Liver (tissue), 3 donors: Measurements from ENCODE around the gene RANGAP1.

ENCODE experiments used
- ATF3 ChIP-seq: IDR thresholded peaks from 2 replicates; pipeline ENCODE4 v1.6.1; 2016; ENCODE audit warnings: antibody characterized with exemption
- CTCF ChIP-seq: fragments of 150-350 bp; IDR thresholded peaks from 2 replicates; pipeline ENCODE4 v1.5.1; 2017; ENCODE audit warnings: improper control_type of control experiment, low read depth, low read length; ENCODE audit not compliant: missing input control
- EGR1 ChIP-seq, 2 donors: IDR thresholded peaks; 2 replicates each; pipeline ENCODE4 v1.6.1; 2016 to 2018; ENCODE audit warnings: antibody characterized with exemption in 2 of 2, low read depth in 2 of 2
- GABPA ChIP-seq, 2 donors: IDR thresholded peaks in 1 of 2; conservative IDR thresholded peaks in 1 of 2; 2 replicates each; pipeline ENCODE4 v1.6.1; 2016; ENCODE audit warnings: antibody characterized with exemption in 2 of 2, mild to moderate bottlenecking in 1 of 2, moderate library complexity in 1 of 2
- JUND ChIP-seq, 2 donors: IDR thresholded peaks; 2 replicates each; pipeline ENCODE4 v1.6.1; 2016; ENCODE audit warnings: antibody characterized with exemption in 2 of 2
- MAX ChIP-seq: IDR thresholded peaks from 2 replicates; pipeline ENCODE4 v1.6.1; 2016; ENCODE audit warnings: antibody characterized with exemption
- NR2F2 ChIP-seq: IDR thresholded peaks from 2 replicates; pipeline ENCODE4 v1.6.1; 2016; ENCODE audit warnings: antibody characterized with exemption
- RAD21 ChIP-seq, 2 donors: IDR thresholded peaks; 2 replicates each; pipeline ENCODE4 v1.6.1; 2016; ENCODE audit warnings: antibody characterized with exemption in 2 of 2, mild to moderate bottlenecking in 2 of 2
- REST ChIP-seq: IDR thresholded peaks from 2 replicates; pipeline ENCODE4 v1.6.1; 2016; ENCODE audit warnings: antibody characterized with exemption, mild to moderate bottlenecking
- SP1 ChIP-seq: IDR thresholded peaks from 2 replicates; pipeline ENCODE4 v1.6.1; 2018; ENCODE audit warnings: antibody characterized with exemption, mild to moderate bottlenecking
- TAF1 ChIP-seq: conservative IDR thresholded peaks from 2 replicates; pipeline ENCODE4 v1.6.1; 2016; ENCODE audit warnings: antibody characterized with exemption, mild to moderate bottlenecking
- YY1 ChIP-seq: IDR thresholded peaks from 2 replicates; pipeline ENCODE4 v1.6.1; 2016; ENCODE audit warnings: antibody characterized with exemption, mild to moderate bottlenecking
- ZBTB33 ChIP-seq: IDR thresholded peaks from 2 replicates; pipeline ENCODE4 v1.6.1; 2016; ENCODE audit warnings: antibody characterized with exemption
- donor health status: healthy.
- donor health status: healthy.

GRCh38 chr22:41330169-41330568, 44.2 kb upstream of the RANGAP1 start:
- TF ChIP-seq CTCF (no peak), TAF1 (no peak), YY1 (no peak), GABPA (IDR thresholded peaks at IDR 0.05 in 1 of 2, conservative IDR thresholded peaks at IDR 0.05 in 1 of 2) (no peak), REST (no peak), JUND (IDR thresholded peaks at IDR 0.05) (no peak), ATF3 (no peak), MAX (no peak), ZBTB33 (no peak), RAD21 (IDR thresholded peaks at IDR 0.05) (no peak), SP1 (no peak), NR2F2 (no peak), EGR1 (IDR thresholded peaks at IDR 0.05; ENCODE audit: low read depth in 2 of 2) (no peak)
